Measurements from ENCODE around the gene KREMEN1. TPM values are rescaled to one million over a fixed set of nuclear protein-coding genes. Genes with fewer than 3 reads are reported as not detected.

KREMEN1 gene
- total RNA-seq, 1 experiment from 2014 or later = 2.7 TPM

- H3K9me2 ChIP-seq (replicated peaks; ENCODE audit: low read length) = no peaks in the 10 kb centered on the region
- no peaks in the 10 kb centered on the region for H3K27me3 ChIP-seq (ENCODE audit: low read length)
- DNase-seq (no peak), ATAC-seq (no peak)
- H3K4me2 ChIP-seq (ENCODE audit: low read length) = peak overlapping the region; percentile 70
- H3F3A ChIP-seq (ENCODE audit: low read length, unreplicated experiment) = no peaks in the 10 kb centered on the region
- H2AFZ ChIP-seq (ENCODE audit: low read length) = peak overlapping the region; percentile 25; the same call in 1 of the 2 replicates
- TF ChIP-seq EZH2phosphoT487 (IDR thresholded peaks at IDR 0.05; ENCODE audit: borderline replicate concordance, low read length) (no peak), EZH2 (IDR thresholded peaks at IDR 0.05; ENCODE audit: low read length, unreplicated experiment) (no peak), CTCF (conservative IDR thresholded peaks at IDR 0.05; ENCODE audit: low read depth, low read length) (no peak)
- ChIA-PET POLR2A (ENCODE audit: unreplicated experiment) (no interaction called here), CTCF (no interaction called here)
- no peak overlapping the region for H3K9ac ChIP-seq (ENCODE audit: low read length)
- no peak overlapping the region for H3K27ac ChIP-seq (ENCODE audit: low read length)
- H3K4me1 ChIP-seq (ENCODE audit: insufficient read depth, low read length) = no peaks in the 10 kb centered on the region
- peak overlapping the region; percentile 62 for H3K4me3 ChIP-seq (ENCODE audit: low read length)
- H3K36me3 ChIP-seq (ENCODE audit: low read depth, low read length) = no peaks in the 10 kb centered on the region
- intact Hi-C loops (cut with micrococcal nuclease) = no loop called here
- H3K9me3 ChIP-seq (ENCODE audit: low read length) = no peaks in the 10 kb centered on the region
- no peaks in the 10 kb centered on the region for H4K20me1 ChIP-seq (ENCODE audit: low read length)
- H3K79me2 ChIP-seq (ENCODE audit: low read length) = no peaks in the 10 kb centered on the region
- no TSS peak for BruUV-seq (replicated peaks)
These were observed 133.8 kb downstream of the KREMEN1 start for GRCh38 chr22:29206372-29207242.

- intact Hi-C loops (cut with micrococcal nuclease) = no loop called here
- no peak overlapping the region for H2AFZ ChIP-seq (ENCODE audit: low read length)
- no peaks in the 10 kb centered on the region for H3K4me1 ChIP-seq (ENCODE audit: insufficient read depth, low read length)
- no TSS peak for BruUV-seq (replicated peaks)
- ChIA-PET CTCF (no interaction called here), POLR2A (ENCODE audit: unreplicated experiment) (no interaction called here)
- H3K27ac ChIP-seq (ENCODE audit: low read length) = no peak overlapping the region
- H3K9ac ChIP-seq (ENCODE audit: low read length) = no peak overlapping the region
- no peak overlapping the region for H3K4me2 ChIP-seq (ENCODE audit: low read length)
- DNase-seq (no peak), ATAC-seq (no peak)
- H3K4me3 ChIP-seq (ENCODE audit: low read length) = no peak overlapping the region
- TF ChIP-seq EZH2phosphoT487 (IDR thresholded peaks at IDR 0.05; ENCODE audit: borderline replicate concordance, low read length) (no peak), EZH2 (IDR thresholded peaks at IDR 0.05; ENCODE audit: low read length, unreplicated experiment) (no peak), CTCF (conservative IDR thresholded peaks at IDR 0.05; ENCODE audit: low read depth, low read length) (no peak)
- no peaks in the 10 kb centered on the region for H3K27me3 ChIP-seq (ENCODE audit: low read length)
- H3K9me3 ChIP-seq (ENCODE audit: low read length) = no peaks in the 10 kb centered on the region
- H4K20me1 ChIP-seq (ENCODE audit: low read length) = no peaks in the 10 kb centered on the region
- H3F3A ChIP-seq (ENCODE audit: low read length, unreplicated experiment) = no peaks in the 10 kb centered on the region
- H3K36me3 ChIP-seq (ENCODE audit: low read depth, low read length) = no peaks in the 10 kb centered on the region
- H3K79me2 ChIP-seq (ENCODE audit: low read length) = no peaks in the 10 kb centered on the region
- H3K9me2 ChIP-seq (replicated peaks; ENCODE audit: low read length) = no peaks in the 10 kb centered on the region
These were observed 134.4 kb downstream of the KREMEN1 start for GRCh38 chr22:29207243-29207550.

All from PC-3 (cell line).